ENCODE data around the gene AFF3.

DNA sequence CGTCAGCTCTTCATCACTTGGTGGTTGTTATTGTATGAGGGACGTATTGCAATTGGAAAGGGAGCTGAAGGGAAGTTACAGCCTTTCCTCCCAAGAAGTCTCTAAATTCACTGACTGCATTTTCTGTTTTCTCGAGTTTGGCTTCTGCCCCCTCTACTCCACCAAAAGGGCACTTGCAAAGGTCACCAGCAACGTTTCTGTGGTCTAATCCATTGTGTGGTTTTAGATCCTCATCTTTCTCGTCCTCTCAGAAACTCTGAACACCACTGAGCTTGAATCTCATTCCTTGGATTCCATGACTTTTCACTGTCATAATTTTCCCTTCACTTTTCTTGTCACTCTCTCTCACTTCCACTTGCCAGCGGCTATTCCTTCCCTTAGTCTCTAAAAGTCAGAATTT lies 308.0 kb downstream of the AFF3 start:
- TF ChIP-seq, protein P1, sequence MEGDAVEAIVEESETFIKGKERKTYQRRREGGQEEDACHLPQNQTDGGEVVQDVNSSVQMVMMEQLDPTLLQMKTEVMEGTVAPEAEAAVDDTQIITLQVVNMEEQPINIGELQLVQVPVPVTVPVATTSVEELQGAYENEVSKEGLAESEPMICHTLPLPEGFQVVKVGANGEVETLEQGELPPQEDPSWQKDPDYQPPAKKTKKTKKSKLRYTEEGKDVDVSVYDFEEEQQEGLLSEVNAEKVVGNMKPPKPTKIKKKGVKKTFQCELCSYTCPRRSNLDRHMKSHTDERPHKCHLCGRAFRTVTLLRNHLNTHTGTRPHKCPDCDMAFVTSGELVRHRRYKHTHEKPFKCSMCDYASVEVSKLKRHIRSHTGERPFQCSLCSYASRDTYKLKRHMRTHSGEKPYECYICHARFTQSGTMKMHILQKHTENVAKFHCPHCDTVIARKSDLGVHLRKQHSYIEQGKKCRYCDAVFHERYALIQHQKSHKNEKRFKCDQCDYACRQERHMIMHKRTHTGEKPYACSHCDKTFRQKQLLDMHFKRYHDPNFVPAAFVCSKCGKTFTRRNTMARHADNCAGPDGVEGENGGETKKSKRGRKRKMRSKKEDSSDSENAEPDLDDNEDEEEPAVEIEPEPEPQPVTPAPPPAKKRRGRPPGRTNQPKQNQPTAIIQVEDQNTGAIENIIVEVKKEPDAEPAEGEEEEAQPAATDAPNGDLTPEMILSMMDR (optimal IDR thresholded peaks at IDR 0.05 in 1 of 3, IDR thresholded peaks at IDR 0.05 in 1 of 3, conservative IDR thresholded peaks at IDR 0.05 in 1 of 3; ENCODE audit: extremely low read depth in 1 of 3, insufficient read depth in 2 of 3, low read length in 3 of 3): no peak
- no peak for TF ChIP-seq EZH2 (IDR thresholded peaks at IDR 0.05; ENCODE audit: low read length)

All from keratinocyte (primary cell).